ENCODE results near the gene PGBD5.
A peak's percentile ranks its signal among the peaks of the same experiment; 100 is the strongest.

Gene PGBD5

DNA sequence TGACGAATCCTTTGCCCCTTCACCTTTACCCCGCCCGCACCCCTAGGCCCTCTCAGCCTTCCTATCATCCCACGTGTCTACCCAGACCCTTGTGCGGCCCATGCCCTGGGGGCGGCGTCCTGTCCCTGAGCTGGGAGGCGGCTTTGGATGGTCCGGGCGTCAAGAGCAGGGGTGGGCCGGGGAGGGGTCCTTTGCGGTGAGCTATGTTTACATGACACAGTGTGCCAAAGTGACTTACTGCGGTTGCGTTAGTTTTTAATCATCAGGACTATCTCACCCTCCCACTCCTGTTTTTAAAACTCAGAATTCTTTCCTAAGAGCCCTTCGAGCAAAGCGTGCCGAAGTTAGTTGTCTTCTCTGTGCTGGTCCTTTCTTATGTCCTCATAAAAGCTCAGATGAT, 144.6 kb downstream of the PGBD5 start:
- H3K4me1 ChIP-seq, result peaks cover 0 to 9% (median 2%) of the 10 kb centered on the region in 4 donors
- peak in 1 of 2 donors; percentile 64 for DNase-seq
- no peak overlapping the region for H3K27ac ChIP-seq

DNA sequence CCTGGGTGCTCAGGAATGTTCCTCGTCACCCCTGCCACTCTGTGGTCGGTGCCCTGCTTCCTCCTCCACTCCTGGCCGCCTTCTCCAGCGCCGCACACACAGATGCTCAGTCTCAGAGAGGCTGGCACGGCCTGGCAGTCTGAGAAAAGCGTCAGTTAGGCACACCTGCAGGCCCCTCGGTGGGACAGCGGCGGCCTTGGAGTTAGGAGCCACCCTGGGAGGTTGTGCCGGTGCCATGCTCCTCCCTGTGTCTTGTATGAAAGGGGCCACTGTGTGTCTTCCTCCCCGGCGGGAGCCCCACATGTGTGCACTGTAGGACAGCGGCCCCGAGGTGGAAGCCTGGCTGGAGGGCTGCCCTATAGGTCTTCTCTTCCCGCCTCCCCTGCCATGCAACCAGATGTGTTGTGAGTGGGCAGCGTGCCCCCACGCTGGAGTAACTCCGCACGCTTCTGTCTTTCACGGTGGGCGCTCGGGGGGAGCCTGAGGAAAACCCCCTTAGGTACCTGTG, 145.2 kb downstream of the PGBD5 start:
- peaks cover 35 to 68% (median 43%) of the 10 kb centered on the region in 3 donors for H3K36me3 ChIP-seq
- intact Hi-C loops (cut with DNase I; ENCODE audit: low total_unique reads), result no loop called here

More for the DNA sequence above, 144.6 kb downstream of the PGBD5 start:
- no peaks in the 10 kb centered on the region for H3K9me3 ChIP-seq
- H3K27me3 ChIP-seq, result no peaks in the 10 kb centered on the region
- peaks cover 29 to 62% (median 37%) of the 10 kb centered on the region in 3 donors for H3K36me3 ChIP-seq
- no peak overlapping the region for H3K4me3 ChIP-seq
- intact Hi-C loops (cut with DNase I; ENCODE audit: low total_unique reads), result no loop called here
- TF ChIP-seq, protein P1, sequence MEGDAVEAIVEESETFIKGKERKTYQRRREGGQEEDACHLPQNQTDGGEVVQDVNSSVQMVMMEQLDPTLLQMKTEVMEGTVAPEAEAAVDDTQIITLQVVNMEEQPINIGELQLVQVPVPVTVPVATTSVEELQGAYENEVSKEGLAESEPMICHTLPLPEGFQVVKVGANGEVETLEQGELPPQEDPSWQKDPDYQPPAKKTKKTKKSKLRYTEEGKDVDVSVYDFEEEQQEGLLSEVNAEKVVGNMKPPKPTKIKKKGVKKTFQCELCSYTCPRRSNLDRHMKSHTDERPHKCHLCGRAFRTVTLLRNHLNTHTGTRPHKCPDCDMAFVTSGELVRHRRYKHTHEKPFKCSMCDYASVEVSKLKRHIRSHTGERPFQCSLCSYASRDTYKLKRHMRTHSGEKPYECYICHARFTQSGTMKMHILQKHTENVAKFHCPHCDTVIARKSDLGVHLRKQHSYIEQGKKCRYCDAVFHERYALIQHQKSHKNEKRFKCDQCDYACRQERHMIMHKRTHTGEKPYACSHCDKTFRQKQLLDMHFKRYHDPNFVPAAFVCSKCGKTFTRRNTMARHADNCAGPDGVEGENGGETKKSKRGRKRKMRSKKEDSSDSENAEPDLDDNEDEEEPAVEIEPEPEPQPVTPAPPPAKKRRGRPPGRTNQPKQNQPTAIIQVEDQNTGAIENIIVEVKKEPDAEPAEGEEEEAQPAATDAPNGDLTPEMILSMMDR (IDR thresholded peaks at IDR 0.05), result no peak

DNA sequence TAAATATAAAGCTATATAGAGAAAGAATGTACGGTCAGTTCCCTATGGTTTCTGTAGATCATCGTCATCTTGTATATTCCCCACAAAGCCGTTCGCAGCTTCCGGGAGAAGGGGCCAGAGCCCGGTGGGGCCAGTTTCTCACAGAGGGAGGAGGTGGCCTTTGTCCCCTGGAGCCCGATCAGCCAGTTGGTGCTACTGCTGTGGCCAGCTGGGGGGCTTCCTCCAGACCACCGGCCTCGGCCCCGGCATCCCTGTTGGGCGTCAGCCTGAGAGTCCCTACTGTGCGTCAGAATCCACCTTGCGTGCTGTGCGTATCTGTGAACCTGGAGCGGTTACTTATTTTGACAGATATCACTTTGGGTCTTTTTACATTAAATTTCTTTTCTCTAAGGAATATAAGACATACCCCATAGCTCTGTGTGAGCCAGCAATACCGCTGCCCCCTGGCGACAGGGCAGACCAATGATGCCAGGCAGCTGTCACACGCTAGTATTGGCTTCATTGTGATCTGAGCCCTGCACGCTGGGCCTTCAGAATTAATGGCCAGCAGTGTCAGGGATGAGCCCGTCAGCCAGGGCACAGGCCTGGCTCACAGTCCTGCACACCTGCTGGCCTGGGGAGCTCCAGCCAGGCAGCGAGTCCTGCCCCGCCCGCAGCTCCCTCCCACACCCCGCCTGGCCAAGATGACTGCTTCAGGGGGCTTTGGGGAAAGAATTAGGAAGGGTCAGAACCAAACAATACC, 145.9 kb downstream of the PGBD5 start:
- Histone ChIP-seq H3K9me3 (no peaks in the 10 kb centered on the region), H3K4me1 (peaks cover 0 to 9% (median 2%) of the 10 kb centered on the region in 4 donors), H3K36me3 (peaks cover 41 to 69% (median 50%) of the 10 kb centered on the region in 3 donors), H3K27me3 (no peaks in the 10 kb centered on the region), H3K27ac (no peak overlapping the region), H3K4me3 (no peak overlapping the region)
- DNase-seq, result peak in 1 of 2 donors; percentile 50
- TF ChIP-seq, protein P1 (IDR thresholded peaks at IDR 0.05), result no peak
- intact Hi-C loops (cut with DNase I; ENCODE audit: low total_unique reads), result no loop called here

More for the DNA sequence above, 145.2 kb downstream of the PGBD5 start:
- Histone ChIP-seq H3K4me1 (peaks cover 0 to 9% (median 2%) of the 10 kb centered on the region in 4 donors), H3K27ac (no peak overlapping the region), H3K9me3 (no peaks in the 10 kb centered on the region), H3K4me3 (no peak overlapping the region), H3K27me3 (no peaks in the 10 kb centered on the region)
- peak; percentile 15 to 64 for DNase-seq
- TF ChIP-seq, protein P1 (IDR thresholded peaks at IDR 0.05), result no peak

DNA sequence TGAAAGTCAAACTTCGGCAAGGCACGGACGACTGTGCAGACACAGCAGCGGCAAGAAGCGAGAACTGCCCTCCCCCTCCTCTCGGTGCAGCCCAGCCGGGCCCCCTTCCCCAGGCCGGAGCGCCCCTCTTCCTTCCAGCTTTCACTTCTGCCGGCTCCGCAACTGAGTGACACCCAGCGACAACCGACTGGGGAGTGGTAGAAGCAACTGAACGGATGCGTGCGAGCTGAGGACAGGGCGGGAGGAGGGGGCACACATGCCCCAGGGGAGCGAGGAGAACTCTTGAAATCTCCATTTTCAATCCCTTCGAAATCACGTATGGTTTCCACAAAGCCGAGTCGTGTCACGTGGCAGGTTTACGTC, 146.6 kb downstream of the PGBD5 start:
- peak in 1 of 2 donors; percentile 53 for DNase-seq
- Histone ChIP-seq H3K4me3 (no peak overlapping the region), H3K27me3 (no peaks in the 10 kb centered on the region), H3K9me3 (no peaks in the 10 kb centered on the region), H3K27ac (no peak overlapping the region), H3K36me3 (peaks cover 48 to 72% (median 55%) of the 10 kb centered on the region in 3 donors), H3K4me1 (peaks cover 0 to 11% (median 2%) of the 10 kb centered on the region in 4 donors)
- intact Hi-C loops (cut with DNase I; ENCODE audit: low total_unique reads), result no loop called here
- TF ChIP-seq, protein P1 (IDR thresholded peaks at IDR 0.05), result no peak

DNA sequence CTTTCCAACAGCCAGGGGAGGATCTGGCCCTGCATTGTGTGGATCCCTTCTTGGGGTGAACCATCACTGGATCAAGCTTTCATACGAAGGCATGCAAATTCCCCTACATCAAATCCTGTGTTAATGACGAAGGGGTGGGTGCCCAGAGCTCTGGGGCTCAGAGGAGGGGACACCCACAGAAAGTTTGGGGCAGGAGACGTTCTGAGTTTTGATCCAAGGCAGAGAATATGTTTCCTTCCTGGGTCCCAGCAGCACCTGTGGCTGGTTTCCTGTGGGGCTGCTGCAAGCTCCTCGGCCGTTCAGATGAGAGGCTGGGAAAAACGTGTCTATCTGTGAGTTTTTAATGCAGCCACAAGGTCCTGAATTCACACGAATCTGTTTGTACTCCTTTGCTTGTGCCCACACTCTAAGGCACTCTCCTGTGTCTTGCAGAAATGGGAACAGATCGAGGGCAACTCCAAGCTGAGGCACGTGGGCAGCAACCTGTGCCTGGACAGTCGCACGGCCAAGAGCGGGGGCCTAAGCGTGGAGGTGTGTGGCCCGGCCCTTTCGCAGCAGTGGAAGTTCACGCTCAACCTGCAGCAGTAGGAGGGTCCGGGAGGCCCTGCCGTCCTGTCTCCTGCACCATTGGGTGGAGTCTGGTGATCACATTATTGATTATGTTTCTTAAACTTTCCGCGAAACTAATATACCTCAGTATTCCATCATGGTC, 147.1 kb downstream of the PGBD5 start:
- H3K36me3 ChIP-seq, result peaks cover 48 to 75% (median 55%) of the 10 kb centered on the region in 3 donors
- H3K9me3 ChIP-seq, result no peaks in the 10 kb centered on the region
- H3K4me3 ChIP-seq, result no peak overlapping the region
- H3K27me3 ChIP-seq, result no peaks in the 10 kb centered on the region
- DNase-seq, result peak in 1 of 2 donors; percentile 51
- peaks cover 0 to 16% (median 2%) of the 10 kb centered on the region in 4 donors for H3K4me1 ChIP-seq
- TF ChIP-seq, protein P1 (IDR thresholded peaks at IDR 0.05), result no peak
- intact Hi-C loops (cut with DNase I; ENCODE audit: low total_unique reads), result no loop called here
- no peak overlapping the region for H3K27ac ChIP-seq
